Measurements from ENCODE around the gene AK3.

AK3 gene

DNA sequence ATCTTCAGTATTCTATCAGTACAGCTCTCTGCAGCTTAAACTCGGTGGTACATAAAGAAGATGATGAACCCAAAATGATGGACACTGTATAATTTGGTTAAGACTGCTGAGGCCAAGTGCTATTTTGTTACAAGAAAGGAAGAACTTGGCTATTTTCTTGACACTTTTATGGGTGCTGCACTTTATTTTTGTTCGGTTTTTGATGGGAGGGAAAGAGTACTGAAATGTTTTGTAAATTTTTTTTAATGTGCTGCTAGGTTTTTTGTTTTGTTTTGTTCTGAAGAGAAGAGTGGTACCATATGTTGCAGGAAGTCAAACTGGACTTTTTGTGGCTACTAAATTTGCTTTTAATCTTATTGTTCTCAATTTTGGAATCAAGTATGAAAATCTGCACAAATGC, 35.0 kb downstream of the AK3 start:
- DNase-seq (ENCODE audit: low read depth, low spot score), result no peak

DNA sequence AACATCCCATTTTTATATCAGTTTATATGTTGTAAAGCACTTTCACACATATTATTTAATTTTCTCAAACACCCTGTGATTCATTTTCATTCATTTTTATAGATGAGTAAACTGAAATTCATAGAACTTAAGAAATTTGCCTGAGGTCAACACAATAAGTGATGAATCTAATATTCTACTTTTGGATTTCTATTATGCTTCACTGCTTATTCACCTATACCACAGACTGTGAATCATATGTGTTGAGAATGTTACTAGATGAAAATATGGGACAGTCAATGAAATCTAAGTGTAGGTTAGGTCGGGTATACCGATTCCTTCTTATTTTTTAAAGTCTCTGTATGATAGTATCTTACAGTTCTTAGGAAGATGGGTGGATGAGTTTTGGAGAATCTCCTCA, 36.9 kb downstream of the AK3 start:
- DNase-seq (ENCODE audit: low read depth, low spot score), result no peak

DNA sequence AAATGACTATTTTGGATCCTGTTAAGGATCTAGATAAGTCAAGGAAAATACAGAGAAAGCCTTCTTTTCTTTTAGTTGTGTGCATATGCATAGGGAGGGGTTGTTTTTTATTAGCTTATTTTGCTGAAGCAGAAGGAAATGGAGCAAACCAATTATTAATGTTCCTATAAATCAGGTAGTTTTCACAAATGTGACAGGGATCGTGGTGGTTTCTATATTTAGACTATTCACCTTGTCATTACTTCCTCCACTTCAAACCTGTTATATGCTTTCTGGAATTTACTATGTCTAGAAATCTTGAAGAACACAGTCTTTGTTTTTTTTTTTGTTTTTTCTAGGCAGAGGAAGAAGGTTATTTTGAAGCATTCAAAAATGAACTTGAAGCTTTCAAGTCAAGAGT, 39.5 kb downstream of the AK3 start:
- no peak for DNase-seq (ENCODE audit: low read depth, low spot score)

GRCh38 chr9:4700932-4701331, 40.1 kb downstream of the AK3 start:
- DNase-seq (ENCODE audit: low read depth, low spot score), result no peak

GRCh38 chr9:4700091-4700490, 40.9 kb downstream of the AK3 start:
- DNase-seq (ENCODE audit: low read depth, low spot score), result no peak

- no peak for DNase-seq (ENCODE audit: low read depth, low spot score)
Observed at GRCh38 chr9:4691795-4692194, 49.2 kb downstream of the AK3 start.

DNA sequence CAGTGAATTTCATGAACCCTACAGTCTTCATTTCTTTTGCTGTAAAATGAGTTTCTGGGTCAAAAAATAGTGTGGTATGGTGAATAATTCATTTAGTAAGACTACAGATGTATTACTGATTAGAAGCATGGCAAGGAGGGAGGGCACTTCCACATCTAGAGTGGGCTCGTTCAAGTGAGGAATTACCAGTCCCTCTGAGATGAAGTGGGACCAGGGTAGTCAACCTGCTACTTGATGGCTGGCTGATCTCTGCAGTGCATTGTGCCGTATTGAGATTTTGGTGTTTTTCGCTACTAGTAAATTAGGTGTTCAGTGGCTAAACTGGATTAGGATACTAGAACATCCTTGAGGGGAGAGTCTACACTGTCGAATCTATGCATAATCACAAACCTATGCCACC, 50.9 kb downstream of the AK3 start:
- DNase-seq (ENCODE audit: low read depth, low spot score), result no peak

DNA sequence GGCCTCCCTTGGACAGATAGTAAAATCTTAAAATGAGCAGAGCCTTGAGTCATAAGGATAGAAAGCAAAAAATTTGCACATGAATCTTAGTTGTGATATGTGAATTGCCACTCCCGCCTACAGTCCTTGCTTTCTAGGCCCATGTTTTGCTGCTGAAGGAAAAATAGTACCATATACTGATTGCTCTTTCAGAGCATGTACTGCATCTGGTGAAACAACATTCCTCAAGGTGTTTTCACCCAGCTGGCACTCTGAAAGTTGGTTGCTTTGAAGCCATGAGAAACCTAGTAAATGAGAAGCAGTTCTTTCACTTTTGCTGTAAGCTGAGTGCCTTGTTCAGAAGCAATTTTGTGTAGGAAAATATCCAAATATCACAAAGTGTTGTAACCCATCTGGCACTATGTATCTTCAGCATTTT, 51.3 kb downstream of the AK3 start:
- peak; percentile 64 for DNase-seq (ENCODE audit: low read depth, low spot score)

DNA sequence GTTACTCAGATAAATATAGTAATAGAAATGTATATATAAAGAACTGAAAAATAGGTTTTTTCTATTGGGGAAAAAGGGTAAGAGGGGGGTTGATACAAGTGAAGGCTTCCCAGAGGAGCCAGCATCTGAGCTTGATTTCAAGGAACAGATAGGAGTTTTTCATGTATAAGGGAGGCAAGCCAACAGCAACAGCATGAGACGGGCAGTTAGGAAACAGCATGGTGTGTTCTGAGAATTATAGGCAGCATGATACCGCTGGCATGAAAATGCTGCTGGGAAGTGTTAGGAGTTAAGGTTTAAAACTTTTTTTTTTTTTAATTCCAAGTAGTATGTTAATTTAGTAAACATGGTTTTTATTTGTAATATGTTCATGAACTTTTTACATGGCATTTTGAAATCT, 52.0 kb downstream of the AK3 start:
- DNase-seq (ENCODE audit: low read depth, low spot score), result no peak

DNA sequence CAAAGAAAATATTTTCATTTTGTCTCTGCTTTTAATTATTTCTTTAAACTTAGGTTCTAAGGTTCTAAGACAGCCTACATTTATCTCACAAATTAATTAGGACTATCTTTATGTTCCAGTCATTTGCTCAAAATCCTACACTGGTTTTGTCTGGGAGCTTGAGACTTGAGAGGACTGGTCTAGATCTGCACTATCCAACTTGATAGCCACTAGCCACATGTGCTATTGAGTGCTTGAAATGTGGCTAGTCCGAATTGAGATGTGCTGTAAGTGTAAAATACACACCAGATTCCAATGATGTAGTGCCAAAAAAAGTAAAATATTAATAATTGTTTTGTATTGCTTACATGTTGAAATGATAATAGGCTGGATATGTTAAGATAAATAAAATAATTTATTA, 54.4 kb downstream of the AK3 start:
- DNase-seq (ENCODE audit: low read depth, low spot score), result no peak

- no peak for DNase-seq (ENCODE audit: low read depth, low spot score)
Observed at GRCh38 chr9:4686112-4686511, 54.9 kb downstream of the AK3 start.

GRCh38 chr9:4684820-4685219, 56.2 kb downstream of the AK3 start:
- no peak for DNase-seq (ENCODE audit: low read depth, low spot score)

DNA sequence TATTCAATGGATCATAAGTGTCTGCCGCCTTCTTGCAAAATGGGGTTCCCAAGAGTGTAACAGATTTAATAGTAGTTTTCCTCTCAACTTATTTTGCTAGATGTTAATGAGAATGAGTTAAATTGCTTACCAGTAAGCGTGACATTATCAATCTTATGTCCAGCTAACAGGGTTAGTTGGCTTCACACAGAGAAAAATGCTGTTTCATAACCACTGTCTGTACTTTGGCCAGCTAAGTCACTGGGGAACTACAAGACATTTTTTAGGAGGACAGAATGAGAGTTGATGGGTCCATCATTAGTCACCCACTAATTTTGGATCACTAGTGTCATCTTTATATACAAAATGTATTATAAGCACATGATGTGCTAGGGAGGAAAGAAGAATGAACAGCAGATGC, 60.3 kb downstream of the AK3 start:
- no peak for DNase-seq (ENCODE audit: low read depth, low spot score)

DNA sequence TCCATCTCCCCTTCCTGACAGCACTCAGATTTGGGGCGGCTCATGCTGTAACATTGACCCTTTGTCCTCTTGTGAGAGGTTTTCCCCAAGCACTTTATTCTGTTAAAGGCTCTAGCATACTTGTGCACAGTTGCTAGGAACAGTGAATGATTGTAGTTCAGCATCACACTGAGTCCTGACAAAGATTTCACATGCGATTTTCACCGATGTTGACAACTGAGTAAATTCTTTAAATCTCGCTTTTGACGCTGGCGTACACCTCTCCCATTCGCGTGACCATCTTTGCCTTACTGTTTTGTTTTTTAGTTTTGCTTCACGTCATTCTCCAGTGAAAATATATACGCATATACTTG, 60.9 kb downstream of the AK3 start:
- DNase-seq (ENCODE audit: low read depth, low spot score), result peak; percentile 38

DNA sequence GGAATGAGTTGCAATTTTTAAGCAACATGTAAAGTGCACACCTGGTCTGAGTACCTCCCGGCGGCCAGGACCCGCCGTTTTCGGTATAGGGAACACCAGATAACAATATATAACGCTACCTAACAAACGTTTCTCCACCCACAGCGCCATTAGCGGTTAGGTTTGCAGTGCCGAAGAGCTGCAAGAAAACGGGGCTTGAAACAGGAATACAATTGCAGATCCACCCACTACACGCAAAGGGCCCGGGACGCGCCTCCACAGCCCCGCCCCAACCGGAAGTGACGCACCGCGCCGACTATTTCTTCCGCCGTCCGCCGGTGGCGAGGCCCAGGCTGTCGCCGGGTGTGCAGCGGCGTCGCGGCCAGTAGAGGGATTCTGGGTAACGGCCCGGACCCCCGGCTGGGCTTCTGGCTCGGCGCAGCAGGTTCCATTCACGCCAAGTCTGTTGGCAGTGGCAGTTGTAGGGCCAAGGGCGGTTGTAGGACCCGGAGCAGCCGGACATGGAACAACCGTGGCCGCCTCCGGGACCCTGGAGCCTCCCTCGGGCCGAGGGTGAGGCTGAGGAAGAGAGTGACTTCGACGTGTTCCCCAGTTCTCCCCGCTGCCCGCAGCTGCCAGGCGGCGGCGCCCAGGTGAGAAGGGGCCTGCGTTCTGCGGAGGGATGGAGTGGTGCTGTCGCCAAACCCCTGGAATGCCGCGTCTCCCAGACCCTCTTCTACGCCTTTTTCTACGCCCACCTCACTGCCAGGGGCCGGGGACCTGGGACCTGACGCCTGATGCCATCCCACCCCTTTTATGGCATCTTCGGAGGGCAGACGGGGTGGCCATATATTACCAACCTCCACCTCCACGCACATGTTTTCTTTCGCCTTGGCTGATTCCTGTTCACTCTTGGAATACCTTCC, 61.5 kb downstream of the AK3 start, which contains the start of gene CDC37L1:
Gene CDC37L1, plus strand, starts transcription at position 302 of the 905 bp plus-strand sequence. Its CDS starts 199 bp downstream, at position 501.
- peak; percentile 99 for DNase-seq (ENCODE audit: low read depth, low spot score)

GRCh38 chr9:4678679-4679267, 62.2 kb downstream of the AK3 start:
- peak; percentile 59 for DNase-seq (ENCODE audit: low read depth, low spot score)

GRCh38 chr9:4677392-4677791, 63.6 kb downstream of the AK3 start:
- DNase-seq (ENCODE audit: low read depth, low spot score), result no peak

DNA sequence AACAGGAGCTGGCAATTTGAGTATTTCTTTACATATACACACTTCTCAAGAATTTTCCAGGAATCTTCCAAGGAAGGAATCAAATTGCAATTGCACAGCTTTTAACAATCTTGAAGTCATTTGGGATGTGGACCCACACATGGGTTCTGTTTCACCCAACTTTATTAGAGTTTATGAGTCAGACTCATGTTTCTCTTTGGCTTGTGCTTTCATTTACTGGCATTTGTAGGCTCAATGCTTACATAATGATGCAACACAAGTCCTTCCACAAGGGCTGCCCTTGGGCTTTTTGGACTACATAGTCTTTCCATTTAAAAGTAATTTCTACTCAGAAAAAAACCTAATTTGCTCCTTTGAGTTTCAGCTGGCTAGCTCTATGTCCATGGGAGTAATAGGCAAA, 66.2 kb downstream of the AK3 start:
- DNase-seq (ENCODE audit: low read depth, low spot score), result peak; percentile 54

- no peak for DNase-seq (ENCODE audit: low read depth, low spot score)
Observed at GRCh38 chr9:4671737-4672136, 69.3 kb downstream of the AK3 start.

- no peak for DNase-seq (ENCODE audit: low read depth, low spot score)
Observed at GRCh38 chr9:4670591-4670990, 70.4 kb downstream of the AK3 start.

- no peak for DNase-seq (ENCODE audit: low read depth, low spot score)
Observed at GRCh38 chr9:4669890-4670289, 71.1 kb downstream of the AK3 start.

- DNase-seq (ENCODE audit: low read depth, low spot score), result no peak
Observed at GRCh38 chr9:4668604-4669003, 72.4 kb downstream of the AK3 start.

DNA sequence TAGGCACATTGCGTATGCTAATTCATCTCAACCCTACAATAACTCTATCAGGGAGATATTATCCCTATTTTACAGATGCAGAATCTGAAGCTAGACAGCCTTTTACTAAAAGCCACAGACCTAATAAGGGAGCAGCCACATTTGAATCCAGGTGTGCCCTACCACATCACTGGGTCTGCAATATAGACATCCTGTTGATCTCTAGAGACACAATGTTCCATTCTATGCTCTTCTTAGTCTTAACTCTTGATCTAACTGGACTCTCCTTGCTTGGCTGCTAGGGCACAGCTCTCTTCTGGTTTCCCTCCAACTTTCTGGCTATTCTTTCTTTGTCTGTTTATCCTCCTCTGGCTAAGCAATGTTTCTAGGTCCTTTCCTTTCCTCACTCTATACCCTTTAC, 73.3 kb downstream of the AK3 start:
- DNase-seq (ENCODE audit: low read depth, low spot score), result no peak
